ENCODE measurements around the gene SDR39U1. TPM values are rescaled to one million over a fixed set of nuclear protein-coding genes. Genes with fewer than 3 reads are reported as not detected.
"Not testable (repeated sequence)": the region's sequence is repeated elsewhere in the genome, so short reads cannot be mapped to it uniquely, and the experiment has no call there.

Gene SDR39U1
- polyA plus RNA-seq, 1 experiment: 43.4 TPM

GRCh38 chr14:24456980-24457379 is 14.4 kb upstream of the SDR39U1 start:
- no peak for DNase-seq (ENCODE audit: low read depth)
- Histone ChIP-seq H3K4me3 (ENCODE audit: low read depth, low read length) (no peak overlapping the region), H3K27me3 (ENCODE audit: control insufficient read depth, insufficient read depth, low read length) (no peaks in the 10 kb centered on the region), H3K36me3 (ENCODE audit: control insufficient read depth, insufficient read depth, low read length) (no peaks in the 10 kb centered on the region)
- ChIA-PET POLR2A (no interaction called here), CTCF (interaction anchor here (0.8 kb wide), 1 partner anchor 25 kb away, joined by 4 read pairs; no protein-coding TSS in a partner anchor)
- no peak for TF ChIP-seq CTCF (IDR thresholded peaks at IDR 0.05; ENCODE audit: insufficient read depth, low read depth, low read length)

GRCh38 chr14:24450828-24451227 is 8.3 kb upstream of the SDR39U1 start:
- POLR2A ChIA-PET; H3K4me3 ChIP-seq (ENCODE audit: low read depth, low read length); CTCF ChIA-PET: not testable (repeated sequence)

GRCh38 chr14:24443053-24443665 is 583 bp upstream of the SDR39U1 start:
- DNase-seq (ENCODE audit: low read depth): no peak
- CTCF ChIA-PET: interaction anchor here (0.6 to 1.5 kb wide), 4 partner anchors 39 to 1142 kb away, joined by 3 to 5 read pairs (median 3); no protein-coding TSS in a partner anchor

More at GRCh38 chr14:24450828-24451227, 8.3 kb upstream of the SDR39U1 start:
- DNase-seq (ENCODE audit: low read depth); H3K27me3 ChIP-seq (ENCODE audit: control insufficient read depth, insufficient read depth, low read length); H3K36me3 ChIP-seq (ENCODE audit: control insufficient read depth, insufficient read depth, low read length): not testable (repeated sequence)

GRCh38 chr14:24441904-24442239 is 704 bp downstream of the SDR39U1 start:
- DNase-seq (ENCODE audit: low read depth): no peak
- TF ChIP-seq CTCF (IDR thresholded peaks at IDR 0.05; ENCODE audit: insufficient read depth, low read depth, low read length): no peak
- H3K27me3 ChIP-seq (ENCODE audit: control insufficient read depth, insufficient read depth, low read length): no peaks in the 10 kb centered on the region
- ChIA-PET POLR2A (interaction anchor here (0.7 to 1.2 kb wide), 3 partner anchors 9 to 80 kb away, joined by 3 to 7 read pairs (median 4); no protein-coding TSS in a partner anchor), CTCF (interaction anchor here (1.0 to 3.6 kb wide), 12 partner anchors 9 to 1141 kb away, joined by 3 to 42 read pairs (median 4); partner anchors contain the start of genes ADCY4, CBLN3, CIDEB and IRF9)
- peaks cover 28% of the 10 kb centered on the region for H3K36me3 ChIP-seq (ENCODE audit: control insufficient read depth, insufficient read depth, low read length)
- peak overlapping the region; percentile 60 for H3K4me3 ChIP-seq (ENCODE audit: low read depth, low read length)

More at GRCh38 chr14:24443053-24443665, 583 bp upstream of the SDR39U1 start:
- POLR2A ChIA-PET: no interaction called here
- no peaks in the 10 kb centered on the region for H3K27me3 ChIP-seq (ENCODE audit: control insufficient read depth, insufficient read depth, low read length)
- peak overlapping the region; percentile 60 for H3K4me3 ChIP-seq (ENCODE audit: low read depth, low read length)
- no peak for TF ChIP-seq CTCF (IDR thresholded peaks at IDR 0.05; ENCODE audit: insufficient read depth, low read depth, low read length)
- H3K36me3 ChIP-seq (ENCODE audit: control insufficient read depth, insufficient read depth, low read length): peaks cover 18% of the 10 kb centered on the region

GRCh38 chr14:24441485-24441884 is 1.1 kb downstream of the SDR39U1 start:
- peaks cover 28% of the 10 kb centered on the region for H3K36me3 ChIP-seq (ENCODE audit: control insufficient read depth, insufficient read depth, low read length)
- no peak for TF ChIP-seq CTCF (IDR thresholded peaks at IDR 0.05; ENCODE audit: insufficient read depth, low read depth, low read length)
- peak overlapping the region; percentile 60 for H3K4me3 ChIP-seq (ENCODE audit: low read depth, low read length)
- no peaks in the 10 kb centered on the region for H3K27me3 ChIP-seq (ENCODE audit: control insufficient read depth, insufficient read depth, low read length)
- CTCF ChIA-PET: interaction anchor here (1.0 to 3.6 kb wide), 11 partner anchors 8 to 280 kb away, joined by 3 to 42 read pairs (median 5); partner anchors contain the start of genes ADCY4, CBLN3, CIDEB and IRF9
- POLR2A ChIA-PET: interaction anchor here (0.7 to 1.2 kb wide), 3 partner anchors 9 to 80 kb away, joined by 3 to 7 read pairs (median 4); no protein-coding TSS in a partner anchor
- no peak for DNase-seq (ENCODE audit: low read depth)

All from BJ (cell line).